Trophoblast cell (in vitro differentiated cells and primary cell): ENCODE results near the gene UQCRQ.

Experiments
- DNase-seq, 2 donors: peaks; one replicate each; pipeline ENCODE4 v3.0.0-alpha.2; 2016
- H2AFZ ChIP-seq: 2 replicates; pipeline ENCODE4 v1.6.1; 2013; ENCODE audit warnings: low read length, moderate library complexity, mild to moderate bottlenecking; ENCODE audit not compliant: insufficient read depth, poor library complexity
- H2AK5ac ChIP-seq: 2 replicates; pipeline ENCODE4 v1.6.1; 2013; ENCODE audit warnings: mild to moderate bottlenecking, low read length
- H2BK120ac ChIP-seq: 2 replicates; pipeline ENCODE4 v1.6.1; 2013; ENCODE audit warnings: low read length, mild to moderate bottlenecking, moderate library complexity; ENCODE audit not compliant: insufficient read depth, poor library complexity
- H2BK12ac ChIP-seq: 2 replicates; pipeline ENCODE4 v1.6.1; 2013; ENCODE audit warnings: mild to moderate bottlenecking, low read length, moderate library complexity
- H2BK5ac ChIP-seq: 2 replicates; pipeline ENCODE4 v1.6.1; 2013; ENCODE audit warnings: low read length, low read depth, moderate library complexity, mild to moderate bottlenecking; ENCODE audit not compliant: poor library complexity
- H3K14ac ChIP-seq: 2 replicates; pipeline ENCODE4 v1.6.1; 2013; ENCODE audit warnings: mild to moderate bottlenecking, low read length
- H3K18ac ChIP-seq: 2 replicates; pipeline ENCODE4 v1.6.1; 2013; ENCODE audit warnings: mild to moderate bottlenecking, low read length
- H3K23ac ChIP-seq: 2 replicates; pipeline ENCODE4 v1.6.1; 2013; ENCODE audit warnings: low read length
- H3K27ac ChIP-seq: 2 replicates; pipeline ENCODE4 v1.5.1; 2013; ENCODE audit warnings: low read depth, mild to moderate bottlenecking, inconsistent platforms, low read length, moderate library complexity
- H3K27me3 ChIP-seq: 2 replicates; pipeline ENCODE4 v1.6.1; 2013; ENCODE audit warnings: inconsistent platforms, mild to moderate bottlenecking, low read length, moderate library complexity; ENCODE audit not compliant: insufficient read depth
- H3K36me3 ChIP-seq, 2 experiments: 1 replicate in 1 of 2; 2 replicates in 1 of 2; pipeline ENCODE4 v1.6.1; 2013; ENCODE audit warnings: low read length in 2 of 2, mild to moderate bottlenecking in 2 of 2, moderate library complexity in 1 of 2; ENCODE audit not compliant: insufficient read depth in 2 of 2, control insufficient read depth in 1 of 2
- H3K4ac ChIP-seq: 2 replicates; pipeline ENCODE4 v1.6.1; 2013; ENCODE audit warnings: low read depth, mild to moderate bottlenecking, low read length, moderate library complexity
- H3K4me1 ChIP-seq, 2 experiments: 1 replicate in 1 of 2; 2 replicates in 1 of 2; pipeline ENCODE4 v1.6.1; 2013; ENCODE audit warnings: low read length in 2 of 2, mild to moderate bottlenecking in 2 of 2, moderate library complexity in 1 of 2; ENCODE audit not compliant: insufficient read depth in 2 of 2, control insufficient read depth in 1 of 2
- H3K4me2 ChIP-seq: 2 replicates; pipeline ENCODE4 v1.6.1; 2013; ENCODE audit warnings: inconsistent platforms, mild to moderate bottlenecking, low read length, moderate library complexity
- H3K4me3 ChIP-seq: 2 replicates; pipeline ENCODE4 v1.5.1; 2013; ENCODE audit warnings: mild to moderate bottlenecking, low read depth, low read length, inconsistent platforms
- H3K79me1 ChIP-seq: one replicate; pipeline ENCODE4 v1.6.1; 2013; ENCODE audit warnings: low read length
- H3K79me2 ChIP-seq: 2 replicates; pipeline ENCODE4 v1.6.1; 2013; ENCODE audit warnings: low read length, mild to moderate bottlenecking; ENCODE audit not compliant: control insufficient read depth, insufficient read depth, poor library complexity
- H3K9ac ChIP-seq: 2 replicates; pipeline ENCODE4 v1.6.1; 2013; ENCODE audit warnings: mild to moderate bottlenecking, low read length
- H3K9me3 ChIP-seq: 2 replicates; pipeline ENCODE4 v1.6.1; 2013; ENCODE audit warnings: low read depth, mild to moderate bottlenecking, control low read depth, inconsistent platforms, low read length; ENCODE audit not compliant: insufficient read depth
- H4K12ac ChIP-seq: 2 replicates; pipeline ENCODE4 v1.6.1; 2013; ENCODE audit warnings: low read depth, mild to moderate bottlenecking, low read length, moderate library complexity
- H4K8ac ChIP-seq: 2 replicates; pipeline ENCODE4 v1.6.1; 2013; ENCODE audit warnings: low read depth, mild to moderate bottlenecking, low read length, moderate library complexity
- H4K91ac ChIP-seq: one replicate; pipeline ENCODE4 v1.6.1; 2013; ENCODE audit warnings: low read depth, mild to moderate bottlenecking, low read length, moderate library complexity
- WGBS: extraction: QIAGEN DNeasy Blood & Tissue Kit; methylation state at CpG from one replicate; pipeline ENCODE4 v1.1.7; 2013; ENCODE audit warnings: missing lambda C conversion rate; ENCODE audit not compliant: insufficient read length, insufficient coverage; ENCODE audit errors: extremely low coverage; 5-methylcytosine and 5-hydroxymethylcytosine counted together

Gene UQCRQ

DNA sequence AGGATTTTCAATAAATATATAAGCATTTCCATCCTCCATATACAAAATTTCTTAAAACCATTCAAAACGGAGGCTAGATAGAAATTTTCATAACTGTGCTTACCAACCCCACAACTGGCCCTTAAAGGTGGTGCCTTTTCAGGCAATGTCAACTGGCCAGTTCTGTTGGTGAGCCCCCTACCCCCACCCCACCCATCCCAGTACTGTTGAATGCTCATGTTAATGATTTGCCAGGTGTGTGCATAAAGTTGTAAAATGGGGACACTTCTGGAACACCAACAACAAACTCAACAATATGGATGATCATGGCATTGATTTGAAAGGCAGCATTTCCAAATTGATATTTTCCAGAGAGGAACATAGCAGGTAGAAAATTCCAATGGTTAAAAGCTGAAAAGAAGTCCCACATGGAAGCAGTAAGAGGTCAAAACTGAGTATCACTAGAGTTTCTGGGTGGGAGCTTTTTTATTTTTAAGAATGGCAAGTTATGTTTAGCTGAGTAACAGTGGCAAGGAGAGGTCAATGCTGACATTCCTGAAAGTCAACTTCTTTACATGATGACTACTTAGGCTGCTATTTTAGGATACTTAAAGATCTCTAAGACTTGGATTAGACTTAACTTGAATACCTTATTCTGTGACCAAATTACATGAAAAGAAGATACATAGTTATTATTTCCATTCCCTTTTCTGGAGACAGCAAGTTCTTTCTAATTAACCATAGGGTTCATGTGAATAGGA, 9.7 kb downstream of the UQCRQ start:
- Histone ChIP-seq H3K27me3 (no peaks in the 10 kb centered on the region), H3K14ac (no peak overlapping the region), H2BK12ac (no peak overlapping the region), H2BK5ac (no peak overlapping the region), H3K9ac (no peak overlapping the region), H2AFZ (no peak overlapping the region), H3K4me3 (no peak overlapping the region), H3K4me1 (no peaks in the 10 kb centered on the region), H3K79me2 (no peaks in the 10 kb centered on the region), H3K4me2 (no peak overlapping the region), H2AK5ac (no peak overlapping the region), H3K27ac (no peak overlapping the region), H4K91ac (no peak overlapping the region), H4K12ac (no peak overlapping the region), H2BK120ac (no peak overlapping the region), H3K18ac (no peak overlapping the region), H3K9me3 (no peaks in the 10 kb centered on the region), H3K79me1 (no peaks in the 10 kb centered on the region), H3K4ac (no peak overlapping the region), H3K23ac (no peak overlapping the region), H3K36me3 (peaks cover 12 to 36% of the 10 kb centered on the region in 2 experiments), H4K8ac (no peak overlapping the region)
- peak in 1 of 2 donors; percentile 25 for DNase-seq
- WGBS: no CpG with 5 or more reads among the region's 1 CpG

DNA sequence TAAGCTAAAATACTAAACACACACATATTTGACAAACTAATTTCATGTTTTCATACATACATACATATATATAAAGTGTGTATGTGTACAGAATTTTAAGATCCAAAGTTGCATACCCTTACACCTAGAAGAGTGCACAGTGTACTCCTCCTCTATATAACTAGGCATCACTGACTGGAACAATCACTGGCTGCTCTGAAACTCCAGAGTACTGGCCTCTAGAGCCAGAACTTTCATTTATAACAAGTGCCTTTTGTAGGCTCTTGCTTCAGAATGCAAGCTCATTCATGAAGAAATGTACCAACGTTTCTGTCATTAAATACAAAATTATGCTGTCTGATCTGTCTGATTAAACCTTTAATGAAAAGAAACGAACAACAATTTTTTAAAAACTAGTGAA, 11.0 kb downstream of the UQCRQ start:
- Histone ChIP-seq H4K91ac (no peak overlapping the region), H3K14ac (no peak overlapping the region), H3K27ac (no peak overlapping the region), H4K12ac (no peak overlapping the region), H3K79me1 (no peaks in the 10 kb centered on the region), H3K9ac (no peak overlapping the region), H2BK120ac (no peak overlapping the region), H2BK12ac (no peak overlapping the region), H3K18ac (no peak overlapping the region), H3K36me3 (peaks cover 18 to 32% of the 10 kb centered on the region in 2 experiments), H3K4me1 (no peaks in the 10 kb centered on the region), H3K9me3 (no peaks in the 10 kb centered on the region), H2BK5ac (no peak overlapping the region), H4K8ac (no peak overlapping the region), H3K79me2 (no peaks in the 10 kb centered on the region), H2AFZ (no peak overlapping the region), H3K4me3 (no peak overlapping the region), H3K4ac (no peak overlapping the region), H3K27me3 (no peaks in the 10 kb centered on the region), H3K23ac (no peak overlapping the region), H3K4me2 (no peak overlapping the region), H2AK5ac (no peak overlapping the region)
- no CpG with 5 or more reads among the region's 2 CpGs for whole genome bisulfite sequencing
- DNase-seq: no peak

DNA sequence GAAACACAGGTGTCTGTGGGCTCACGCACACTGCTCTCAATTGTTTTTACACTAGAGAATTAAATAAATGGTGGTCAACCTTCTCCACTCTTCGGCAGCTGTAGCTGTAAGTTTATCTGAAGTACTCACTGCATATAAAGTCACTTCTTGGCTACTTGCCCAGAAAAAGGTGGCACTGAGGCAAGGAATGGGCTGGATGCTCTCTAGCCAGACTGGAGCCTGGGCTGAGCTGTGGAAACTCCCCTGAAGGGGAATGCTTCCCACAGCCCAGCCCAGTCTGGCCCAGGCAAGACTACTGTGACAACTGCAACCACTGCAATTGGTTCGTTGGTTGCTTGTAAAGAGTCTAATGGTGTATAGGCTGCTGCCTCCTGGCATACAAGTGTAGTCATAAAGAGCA, 11.5 kb downstream of the UQCRQ start:
- H2AK5ac ChIP-seq: no peak overlapping the region
- no peak overlapping the region for H3K27ac ChIP-seq
- no peak overlapping the region for H3K23ac ChIP-seq
- H2BK12ac ChIP-seq: no peak overlapping the region
- no CpG with 5 or more reads among the region's 3 CpGs for WGBS
- H2AFZ ChIP-seq: no peak overlapping the region
- H3K4me1 ChIP-seq: no peaks in the 10 kb centered on the region
- no peaks in the 10 kb centered on the region for H3K9me3 ChIP-seq
- H3K79me1 ChIP-seq: no peaks in the 10 kb centered on the region
- no peak overlapping the region for H3K4me3 ChIP-seq
- no peak for DNase-seq
- peaks cover 19 to 34% of the 10 kb centered on the region in 2 experiments for H3K36me3 ChIP-seq
- no peak overlapping the region for H2BK120ac ChIP-seq
- no peak overlapping the region for H3K14ac ChIP-seq
- no peak overlapping the region for H4K12ac ChIP-seq
- no peak overlapping the region for H2BK5ac ChIP-seq
- no peak overlapping the region for H3K4ac ChIP-seq
- H3K4me2 ChIP-seq: no peak overlapping the region
- H3K18ac ChIP-seq: no peak overlapping the region
- H3K27me3 ChIP-seq: no peaks in the 10 kb centered on the region
- H3K79me2 ChIP-seq: no peaks in the 10 kb centered on the region
- no peak overlapping the region for H4K8ac ChIP-seq
- H3K9ac ChIP-seq: no peak overlapping the region
- no peak overlapping the region for H4K91ac ChIP-seq

DNA sequence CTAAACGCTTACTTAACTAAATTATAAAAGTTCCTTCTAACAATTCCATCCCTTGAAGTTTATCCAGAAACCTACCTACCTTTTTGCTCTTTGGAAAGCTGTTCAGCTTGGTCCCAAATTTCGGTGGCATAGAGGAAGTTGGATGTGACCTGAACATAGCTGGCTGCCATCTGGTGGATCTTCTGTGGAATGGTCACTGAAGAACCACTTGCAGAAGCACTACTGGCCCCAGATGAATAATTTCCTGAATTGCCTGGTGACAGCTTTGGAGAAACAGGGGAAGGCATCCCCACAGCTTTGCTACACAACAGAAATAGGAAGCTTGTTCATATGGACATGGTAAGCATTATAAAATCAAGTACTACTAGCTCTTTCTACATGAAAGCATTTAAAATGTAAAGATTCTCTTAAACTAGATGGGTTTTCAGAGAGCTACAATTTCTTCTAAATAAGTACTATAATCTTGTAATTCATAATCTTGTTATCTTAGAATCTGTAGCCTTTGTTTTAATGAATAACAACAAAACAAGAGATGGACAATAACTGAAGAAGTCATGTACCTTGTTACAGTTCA, 16.9 kb downstream of the UQCRQ start:
- Histone ChIP-seq H3K9ac (no peak overlapping the region), H3K4me1 (no peaks in the 10 kb centered on the region), H3K27me3 (no peaks in the 10 kb centered on the region), H3K4ac (no peak overlapping the region), H3K4me2 (no peak overlapping the region), H3K79me2 (no peaks in the 10 kb centered on the region), H3K23ac (no peak overlapping the region), H2BK120ac (no peak overlapping the region), H3K79me1 (no peaks in the 10 kb centered on the region), H3K36me3 (peaks cover 18 to 40% of the 10 kb centered on the region in 2 experiments), H3K4me3 (no peak overlapping the region), H3K18ac (no peak overlapping the region), H2AK5ac (no peak overlapping the region), H4K8ac (no peak overlapping the region), H2BK12ac (no peak overlapping the region), H2AFZ (no peak overlapping the region), H2BK5ac (no peak overlapping the region), H4K12ac (no peak overlapping the region), H3K14ac (no peak overlapping the region), H3K9me3 (no peaks in the 10 kb centered on the region), H4K91ac (no peak overlapping the region), H3K27ac (no peak overlapping the region)
- WGBS: no CpG with 5 or more reads among the region's 2 CpGs
- DNase-seq: peak; percentile 37 to 65
